Measurements from ENCODE around the gene VPS45.

GRCh38 chr1:150024156-150024555, 43.4 kb upstream of the VPS45 start:
- TF ChIP-seq CTCF (IDR thresholded peaks at IDR 0.05) (no peak), EP300 (IDR thresholded peaks at IDR 0.05) (no peak), POLR2A (IDR thresholded peaks at IDR 0.05; ENCODE audit: low read depth) (no peak), POLR2AphosphoS5 (IDR thresholded peaks at IDR 0.05) (no peak)
